SW480 (cell line): ENCODE results near the gene UNG.

ENCODE experiments used
- DNase-seq: peaks from one replicate; pipeline ENCODE4 v3.0.0-alpha.2; 2016; ENCODE audit warnings: low spot score

UNG gene

GRCh38 chr12:109156036-109156435 is 58.6 kb downstream of the UNG start:
- no peak for DNase-seq

- no peak for DNase-seq
These were observed 59.2 kb downstream of the UNG start for GRCh38 chr12:109156586-109156985.

- no peak for DNase-seq
These were observed 60.6 kb downstream of the UNG start for GRCh38 chr12:109157986-109158385.

GRCh38 chr12:109160433-109160832 is 63.0 kb downstream of the UNG start:
- no peak for DNase-seq
